GM23338 (cell line): ENCODE measurements around the gene B3GNT9. TPM values are rescaled to one million over a fixed set of nuclear protein-coding genes. Genes with fewer than 3 reads are reported as not detected.
A peak's percentile ranks its signal among the peaks of the same experiment; 100 is the strongest.

ENCODE experiments used
- ATAC-seq: fragments of 200-7000 bp; cut with Tn5 transposase; 3 replicates; pipeline ENCODE4 v1.9.1; 2020
- DNase-seq: peaks from one replicate; pipeline ENCODE4 v3.0.0-alpha.2; 2015; ENCODE audit warnings: low spot score
- H2AFZ ChIP-seq: fragments of 200-600 bp; sonication (generic); 2 replicates; pipeline ENCODE4 v1.8.0; 2016; ENCODE audit warnings: antibody characterized with exemption, mild to moderate bottlenecking, moderate library complexity
- H3F3A ChIP-seq: fragments of 200-600 bp; sonication (generic); replicated peaks from 2 replicates; pipeline ENCODE4 v1.8.0; 2017; ENCODE audit warnings: antibody characterized with exemption, mixed run types, low read depth
- H3K27ac ChIP-seq: fragments of 200-600 bp; sonication (generic); 2 replicates; pipeline ENCODE4 v1.6.1; 2016; ENCODE audit warnings: low read depth
- H3K27me3 ChIP-seq: fragments of 200-600 bp; sonication (generic); 2 replicates; pipeline ENCODE4 v1.8.0; 2016; ENCODE audit warnings: mild to moderate bottlenecking, mixed run types, moderate library complexity; ENCODE audit not compliant: insufficient read depth
- H3K36me3 ChIP-seq: fragments of 200-600 bp; sonication (generic); 2 replicates; pipeline ENCODE4 v1.8.0; 2016; ENCODE audit warnings: mild to moderate bottlenecking; ENCODE audit not compliant: insufficient read depth
- H3K4me1 ChIP-seq: fragments of 200-600 bp; sonication (generic); 2 replicates; pipeline ENCODE4 v1.8.0; 2016; ENCODE audit warnings: mild to moderate bottlenecking, moderate library complexity; ENCODE audit not compliant: insufficient read depth
- H3K4me2 ChIP-seq: fragments of 200-600 bp; sonication (generic); 2 replicates; pipeline ENCODE4 v1.7.1; 2017; ENCODE audit warnings: mixed run types
- H3K4me3 ChIP-seq: fragments of 200-600 bp; sonication (generic); 2 replicates; pipeline ENCODE4 v1.6.1; 2016; ENCODE audit warnings: mixed run types
- H3K79me2 ChIP-seq: fragments of 200-600 bp; sonication (generic); replicated peaks from 2 replicates; pipeline ENCODE4 v1.8.0; 2017; ENCODE audit warnings: mild to moderate bottlenecking; ENCODE audit not compliant: insufficient read depth
- H3K9me2 ChIP-seq: fragments of 200-600 bp; sonication (generic); 2 replicates; pipeline ENCODE4 v1.8.0; 2017; ENCODE audit not compliant: insufficient read depth
- H4K20me1 ChIP-seq: fragments of 200-600 bp; sonication (generic); replicated peaks from 2 replicates; pipeline ENCODE4 v1.8.0; 2017; ENCODE audit warnings: mild to moderate bottlenecking; ENCODE audit not compliant: insufficient read depth
- H3K27ac Mint-ChIP-seq: 2 replicates; pipeline ENCODE4 v1.8.0; 2020; ENCODE audit warnings: inconsistent platforms, mild to moderate bottlenecking, moderate library complexity, mixed read lengths
- H3K27me3 Mint-ChIP-seq: 3 replicates; pipeline ENCODE4 v1.8.0; 2022; ENCODE audit warnings: low read depth, mild to moderate bottlenecking, moderate library complexity, mixed read lengths, inconsistent platforms; ENCODE audit not compliant: insufficient read depth, poor library complexity
- H3K36me3 Mint-ChIP-seq: 3 replicates; pipeline ENCODE4 v1.8.0; 2021; ENCODE audit warnings: low read depth, mild to moderate bottlenecking, inconsistent platforms, moderate library complexity, mixed read lengths
- H3K4me1 Mint-ChIP-seq: 3 replicates; pipeline ENCODE4 v1.8.0; 2020; ENCODE audit warnings: mild to moderate bottlenecking, inconsistent platforms, mixed read lengths
- H3K4me3 Mint-ChIP-seq: 3 replicates; pipeline ENCODE4 v1.8.0; 2021; ENCODE audit warnings: moderate library complexity, mild to moderate bottlenecking, inconsistent platforms, mixed read lengths
- H3K9me3 Mint-ChIP-seq: 3 replicates; pipeline ENCODE4 v1.8.0; 2020; ENCODE audit warnings: moderate library complexity, mild to moderate bottlenecking, inconsistent platforms, mixed read lengths
- CREB1 ChIP-seq: fragments of 250-450 bp; sonication (Bioruptor Pico); IDR thresholded peaks from 2 replicates; pipeline ENCODE4 v1.5.0; 2020; ENCODE audit warnings: low read depth, mild to moderate bottlenecking, moderate library complexity
- EZH2 ChIP-seq: fragments of 200-600 bp; sonication (generic); IDR thresholded peaks from one replicate; pipeline ENCODE4 v1.8.0; 2017; ENCODE audit warnings: antibody characterized with exemption, mild to moderate bottlenecking, low read depth; ENCODE audit not compliant: unreplicated experiment
- EZH2phosphoT487 ChIP-seq: fragments of 200-600 bp; sonication (generic); IDR thresholded peaks from one replicate; pipeline ENCODE4 v1.8.1; 2018; ENCODE audit warnings: antibody characterized with exemption; ENCODE audit not compliant: unreplicated experiment
- JUNB ChIP-seq: IDR thresholded peaks from one replicate; pipeline ENCODE4 v1.6.1; 2016; ENCODE audit warnings: antibody characterized with exemption; ENCODE audit not compliant: unreplicated experiment
- NANOG ChIP-seq: IDR thresholded peaks from 2 replicates; pipeline ENCODE4 v1.6.1; 2016; ENCODE audit warnings: antibody characterized with exemption, borderline replicate concordance
- POLR2AphosphoS5 ChIP-seq: IDR thresholded peaks from 2 replicates; pipeline ENCODE4 v1.6.1; 2016; ENCODE audit warnings: antibody characterized with exemption, low read depth
- STAT1 ChIP-seq: IDR thresholded peaks from one replicate; pipeline ENCODE4 v1.6.1; 2016; ENCODE audit warnings: antibody characterized with exemption; ENCODE audit not compliant: unreplicated experiment
- ZNF114 ChIP-seq: fragments of 250-450 bp; sonication (Bioruptor Pico); IDR thresholded peaks from 2 replicates; pipeline ENCODE4 v1.5.0; 2020; ENCODE audit warnings: mild to moderate bottlenecking, moderate library complexity
- ZNF331 ChIP-seq: fragments of 250-450 bp; sonication (Bioruptor Pico); IDR thresholded peaks from 2 replicates; pipeline ENCODE4 v1.5.0; 2020; ENCODE audit warnings: low read depth, mild to moderate bottlenecking, moderate library complexity
- polyA plus RNA-seq: library from polyadenylated mRNA; unstranded; fragments of >200 nt; fragmentation: Nextera tagmentation; extraction: Ambion mirVana; gene quantifications from 2 replicates; pipeline ENCODE4 v1.2.1, GENCODE V29; 2016
- total RNA-seq: library from RNA; depleted of rRNA; stranded (reverse); fragments of >200 nt; shearing (Covaris generic); gene quantifications from 2 replicates; pipeline ENCODE4 v1.2.3, GENCODE V29; 2014
- TF ChIP-seq, protein P1 (sequence below): IDR thresholded peaks from 2 replicates; pipeline ENCODE4 v1.6.1; 2016; ENCODE audit warnings: antibody characterized with exemption
- TF ChIP-seq, protein P2 (sequence below): fragments of 250-450 bp; sonication (Bioruptor Pico); IDR thresholded peaks from 2 replicates; pipeline ENCODE4 v1.5.0; 2020; ENCODE audit warnings: mild to moderate bottlenecking, moderate library complexity
- TF ChIP-seq, protein P3 (sequence below), 2 experiments: fragments of 200-600 bp in 1 of 2; sonication (generic) in 1 of 2; conservative IDR thresholded peaks; 2 replicates each; pipeline versions ENCODE4 v1.5.1 to v1.6.1; 2016 to 2017; ENCODE audit warnings: antibody characterized with exemption in 2 of 2, low read depth in 2 of 2, mild to moderate bottlenecking in 2 of 2, moderate library complexity in 1 of 2
- TF ChIP-seq, protein P4 (sequence below): IDR thresholded peaks from one replicate; pipeline ENCODE4 v1.6.1; 2018; ENCODE audit warnings: antibody characterized with exemption; ENCODE audit not compliant: unreplicated experiment

B3GNT9 gene
- total and polyA plus RNA-seq, 2 experiments from 2014 or later: 0.99 to 7.0 TPM

DNA sequence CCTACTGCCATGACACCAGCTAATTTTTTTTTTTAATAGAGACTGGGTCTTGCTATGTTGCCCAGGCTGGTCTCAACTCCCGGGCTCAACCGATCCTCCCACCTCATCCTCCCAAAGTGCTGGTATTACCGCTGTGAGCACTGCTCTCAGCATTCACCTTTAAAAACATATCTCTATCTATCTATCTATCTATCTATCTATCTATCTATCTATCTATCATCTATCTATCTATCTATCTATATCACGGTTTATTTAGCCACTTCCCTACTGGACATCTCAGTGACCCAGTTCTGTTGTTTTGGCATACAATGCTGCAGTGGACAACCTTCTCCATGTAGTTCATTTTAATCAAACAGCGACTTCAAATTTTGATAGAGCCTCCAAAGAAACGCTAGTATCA, 42.3 kb downstream of the B3GNT9 start:
- Mint-ChIP-seq H3K36me3 (no peaks in the 10 kb centered on the region; the same call in 2 of the 3 replicates), H3K9me3 (no peaks in the 10 kb centered on the region; the same call in 2 of the 3 replicates), H3K27ac (no peak overlapping the region), H3K27me3 (peaks cover 10% of the 10 kb centered on the region), H3K4me1 (peaks cover 13% of the 10 kb centered on the region; the same call in 2 of the 3 replicates), H3K4me3 (0 out of 3 replicates have a peak overlapping the region, but pooled peaks have one; percentile 98)
- Histone ChIP-seq H4K20me1 (peaks cover 21% of the 10 kb centered on the region), H3K4me3 (peak overlapping the region; percentile 98; the same call in 1 of the 2 replicates), H2AFZ (peak overlapping the region; percentile 100), H3K27me3 (peaks cover 10% of the 10 kb centered on the region; the same call in 1 of the 2 replicates), H3K4me1 (peaks cover 10% of the 10 kb centered on the region), H3K36me3 (no peaks in the 10 kb centered on the region), H3K4me2 (peak overlapping the region; percentile 99), H3K27ac (no peak overlapping the region), H3K79me2 (peaks cover 35% of the 10 kb centered on the region), H3F3A (peaks cover 6% of the 10 kb centered on the region), H3K9me2 (no peaks in the 10 kb centered on the region)
- TF ChIP-seq EZH2phosphoT487 (no peak), POLR2AphosphoS5 (no peak), JUNB (no peak), ZNF114 (no peak), NANOG (no peak), STAT1 (no peak), ZNF331 (no peak), CREB1 (CRISPR knock-in tag) (no peak), EZH2 (no peak)
- TF ChIP-seq, protein P1, sequence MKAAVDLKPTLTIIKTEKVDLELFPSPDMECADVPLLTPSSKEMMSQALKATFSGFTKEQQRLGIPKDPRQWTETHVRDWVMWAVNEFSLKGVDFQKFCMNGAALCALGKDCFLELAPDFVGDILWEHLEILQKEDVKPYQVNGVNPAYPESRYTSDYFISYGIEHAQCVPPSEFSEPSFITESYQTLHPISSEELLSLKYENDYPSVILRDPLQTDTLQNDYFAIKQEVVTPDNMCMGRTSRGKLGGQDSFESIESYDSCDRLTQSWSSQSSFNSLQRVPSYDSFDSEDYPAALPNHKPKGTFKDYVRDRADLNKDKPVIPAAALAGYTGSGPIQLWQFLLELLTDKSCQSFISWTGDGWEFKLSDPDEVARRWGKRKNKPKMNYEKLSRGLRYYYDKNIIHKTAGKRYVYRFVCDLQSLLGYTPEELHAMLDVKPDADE: no peak
- TF ChIP-seq, protein P2, sequence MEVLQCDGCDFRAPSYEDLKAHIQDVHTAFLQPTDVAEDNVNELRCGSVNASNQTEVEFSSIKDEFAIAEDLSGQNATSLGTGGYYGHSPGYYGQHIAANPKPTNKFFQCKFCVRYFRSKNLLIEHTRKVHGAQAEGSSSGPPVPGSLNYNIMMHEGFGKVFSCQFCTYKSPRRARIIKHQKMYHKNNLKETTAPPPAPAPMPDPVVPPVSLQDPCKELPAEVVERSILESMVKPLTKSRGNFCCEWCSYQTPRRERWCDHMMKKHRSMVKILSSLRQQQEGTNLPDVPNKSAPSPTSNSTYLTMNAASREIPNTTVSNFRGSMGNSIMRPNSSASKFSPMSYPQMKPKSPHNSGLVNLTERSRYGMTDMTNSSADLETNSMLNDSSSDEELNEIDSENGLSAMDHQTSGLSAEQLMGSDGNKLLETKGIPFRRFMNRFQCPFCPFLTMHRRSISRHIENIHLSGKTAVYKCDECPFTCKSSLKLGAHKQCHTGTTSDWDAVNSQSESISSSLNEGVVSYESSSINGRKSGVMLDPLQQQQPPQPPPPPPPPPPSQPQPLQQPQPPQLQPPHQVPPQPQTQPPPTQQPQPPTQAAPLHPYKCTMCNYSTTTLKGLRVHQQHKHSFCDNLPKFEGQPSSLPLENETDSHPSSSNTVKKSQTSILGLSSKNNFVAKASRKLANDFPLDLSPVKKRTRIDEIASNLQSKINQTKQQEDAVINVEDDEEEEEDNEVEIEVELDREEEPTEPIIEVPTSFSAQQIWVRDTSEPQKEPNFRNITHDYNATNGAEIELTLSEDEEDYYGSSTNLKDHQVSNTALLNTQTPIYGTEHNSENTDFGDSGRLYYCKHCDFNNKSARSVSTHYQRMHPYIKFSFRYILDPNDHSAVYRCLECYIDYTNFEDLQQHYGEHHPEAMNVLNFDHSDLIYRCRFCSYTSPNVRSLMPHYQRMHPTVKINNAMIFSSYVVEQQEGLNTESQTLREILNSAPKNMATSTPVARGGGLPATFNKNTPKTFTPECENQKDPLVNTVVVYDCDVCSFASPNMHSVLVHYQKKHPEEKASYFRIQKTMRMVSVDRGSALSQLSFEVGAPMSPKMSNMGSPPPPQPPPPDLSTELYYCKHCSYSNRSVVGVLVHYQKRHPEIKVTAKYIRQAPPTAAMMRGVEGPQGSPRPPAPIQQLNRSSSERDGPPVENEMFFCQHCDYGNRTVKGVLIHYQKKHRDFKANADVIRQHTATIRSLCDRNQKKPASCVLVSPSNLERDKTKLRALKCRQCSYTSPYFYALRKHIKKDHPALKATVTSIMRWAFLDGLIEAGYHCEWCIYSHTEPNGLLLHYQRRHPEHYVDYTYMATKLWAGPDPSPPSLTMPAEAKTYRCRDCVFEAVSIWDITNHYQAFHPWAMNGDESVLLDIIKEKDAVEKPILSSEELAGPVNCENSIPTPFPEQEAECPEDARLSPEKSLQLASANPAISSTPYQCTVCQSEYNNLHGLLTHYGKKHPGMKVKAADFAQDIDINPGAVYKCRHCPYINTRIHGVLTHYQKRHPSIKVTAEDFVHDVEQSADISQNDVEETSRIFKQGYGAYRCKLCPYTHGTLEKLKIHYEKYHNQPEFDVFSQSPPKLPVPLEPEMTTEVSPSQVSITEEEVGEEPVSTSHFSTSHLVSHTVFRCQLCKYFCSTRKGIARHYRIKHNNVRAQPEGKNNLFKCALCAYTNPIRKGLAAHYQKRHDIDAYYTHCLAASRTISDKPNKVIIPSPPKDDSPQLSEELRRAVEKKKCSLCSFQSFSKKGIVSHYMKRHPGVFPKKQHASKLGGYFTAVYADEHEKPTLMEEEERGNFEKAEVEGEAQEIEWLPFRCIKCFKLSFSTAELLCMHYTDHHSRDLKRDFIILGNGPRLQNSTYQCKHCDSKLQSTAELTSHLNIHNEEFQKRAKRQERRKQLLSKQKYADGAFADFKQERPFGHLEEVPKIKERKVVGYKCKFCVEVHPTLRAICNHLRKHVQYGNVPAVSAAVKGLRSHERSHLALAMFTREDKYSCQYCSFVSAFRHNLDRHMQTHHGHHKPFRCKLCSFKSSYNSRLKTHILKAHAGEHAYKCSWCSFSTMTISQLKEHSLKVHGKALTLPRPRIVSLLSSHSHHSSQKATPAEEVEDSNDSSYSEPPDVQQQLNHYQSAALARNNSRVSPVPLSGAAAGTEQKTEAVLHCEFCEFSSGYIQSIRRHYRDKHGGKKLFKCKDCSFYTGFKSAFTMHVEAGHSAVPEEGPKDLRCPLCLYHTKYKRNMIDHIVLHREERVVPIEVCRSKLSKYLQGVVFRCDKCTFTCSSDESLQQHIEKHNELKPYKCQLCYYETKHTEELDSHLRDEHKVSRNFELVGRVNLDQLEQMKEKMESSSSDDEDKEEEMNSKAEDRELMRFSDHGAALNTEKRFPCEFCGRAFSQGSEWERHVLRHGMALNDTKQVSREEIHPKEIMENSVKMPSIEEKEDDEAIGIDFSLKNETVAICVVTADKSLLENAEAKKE (CRISPR knock-in tag): no peak
- TF ChIP-seq, protein P3, sequence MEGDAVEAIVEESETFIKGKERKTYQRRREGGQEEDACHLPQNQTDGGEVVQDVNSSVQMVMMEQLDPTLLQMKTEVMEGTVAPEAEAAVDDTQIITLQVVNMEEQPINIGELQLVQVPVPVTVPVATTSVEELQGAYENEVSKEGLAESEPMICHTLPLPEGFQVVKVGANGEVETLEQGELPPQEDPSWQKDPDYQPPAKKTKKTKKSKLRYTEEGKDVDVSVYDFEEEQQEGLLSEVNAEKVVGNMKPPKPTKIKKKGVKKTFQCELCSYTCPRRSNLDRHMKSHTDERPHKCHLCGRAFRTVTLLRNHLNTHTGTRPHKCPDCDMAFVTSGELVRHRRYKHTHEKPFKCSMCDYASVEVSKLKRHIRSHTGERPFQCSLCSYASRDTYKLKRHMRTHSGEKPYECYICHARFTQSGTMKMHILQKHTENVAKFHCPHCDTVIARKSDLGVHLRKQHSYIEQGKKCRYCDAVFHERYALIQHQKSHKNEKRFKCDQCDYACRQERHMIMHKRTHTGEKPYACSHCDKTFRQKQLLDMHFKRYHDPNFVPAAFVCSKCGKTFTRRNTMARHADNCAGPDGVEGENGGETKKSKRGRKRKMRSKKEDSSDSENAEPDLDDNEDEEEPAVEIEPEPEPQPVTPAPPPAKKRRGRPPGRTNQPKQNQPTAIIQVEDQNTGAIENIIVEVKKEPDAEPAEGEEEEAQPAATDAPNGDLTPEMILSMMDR (conservative IDR thresholded peaks at IDR 0.05; ENCODE audit: low read depth in 2 of 2): no peak
- TF ChIP-seq, protein P4, sequence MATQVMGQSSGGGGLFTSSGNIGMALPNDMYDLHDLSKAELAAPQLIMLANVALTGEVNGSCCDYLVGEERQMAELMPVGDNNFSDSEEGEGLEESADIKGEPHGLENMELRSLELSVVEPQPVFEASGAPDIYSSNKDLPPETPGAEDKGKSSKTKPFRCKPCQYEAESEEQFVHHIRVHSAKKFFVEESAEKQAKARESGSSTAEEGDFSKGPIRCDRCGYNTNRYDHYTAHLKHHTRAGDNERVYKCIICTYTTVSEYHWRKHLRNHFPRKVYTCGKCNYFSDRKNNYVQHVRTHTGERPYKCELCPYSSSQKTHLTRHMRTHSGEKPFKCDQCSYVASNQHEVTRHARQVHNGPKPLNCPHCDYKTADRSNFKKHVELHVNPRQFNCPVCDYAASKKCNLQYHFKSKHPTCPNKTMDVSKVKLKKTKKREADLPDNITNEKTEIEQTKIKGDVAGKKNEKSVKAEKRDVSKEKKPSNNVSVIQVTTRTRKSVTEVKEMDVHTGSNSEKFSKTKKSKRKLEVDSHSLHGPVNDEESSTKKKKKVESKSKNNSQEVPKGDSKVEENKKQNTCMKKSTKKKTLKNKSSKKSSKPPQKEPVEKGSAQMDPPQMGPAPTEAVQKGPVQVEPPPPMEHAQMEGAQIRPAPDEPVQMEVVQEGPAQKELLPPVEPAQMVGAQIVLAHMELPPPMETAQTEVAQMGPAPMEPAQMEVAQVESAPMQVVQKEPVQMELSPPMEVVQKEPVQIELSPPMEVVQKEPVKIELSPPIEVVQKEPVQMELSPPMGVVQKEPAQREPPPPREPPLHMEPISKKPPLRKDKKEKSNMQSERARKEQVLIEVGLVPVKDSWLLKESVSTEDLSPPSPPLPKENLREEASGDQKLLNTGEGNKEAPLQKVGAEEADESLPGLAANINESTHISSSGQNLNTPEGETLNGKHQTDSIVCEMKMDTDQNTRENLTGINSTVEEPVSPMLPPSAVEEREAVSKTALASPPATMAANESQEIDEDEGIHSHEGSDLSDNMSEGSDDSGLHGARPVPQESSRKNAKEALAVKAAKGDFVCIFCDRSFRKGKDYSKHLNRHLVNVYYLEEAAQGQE: no peak
- ATAC-seq (no peak), DNase-seq (no peak)
